Left hindlimb (tissue), 1 donor: ENCODE results near the gene SPAG16.
"Not testable (repeated sequence)": the region's sequence is repeated elsewhere in the genome, so short reads cannot be mapped to it uniquely, and the experiment has no call there.

Source experiments
- DNase-seq: peaks from one replicate; pipeline ENCODE4 v3.0.0-alpha.2; 2018

The SPAG16 gene

GRCh38 chr2:214019973-214020345 is 735.7 kb downstream of the SPAG16 start:
- DNase-seq: no peak

DNA sequence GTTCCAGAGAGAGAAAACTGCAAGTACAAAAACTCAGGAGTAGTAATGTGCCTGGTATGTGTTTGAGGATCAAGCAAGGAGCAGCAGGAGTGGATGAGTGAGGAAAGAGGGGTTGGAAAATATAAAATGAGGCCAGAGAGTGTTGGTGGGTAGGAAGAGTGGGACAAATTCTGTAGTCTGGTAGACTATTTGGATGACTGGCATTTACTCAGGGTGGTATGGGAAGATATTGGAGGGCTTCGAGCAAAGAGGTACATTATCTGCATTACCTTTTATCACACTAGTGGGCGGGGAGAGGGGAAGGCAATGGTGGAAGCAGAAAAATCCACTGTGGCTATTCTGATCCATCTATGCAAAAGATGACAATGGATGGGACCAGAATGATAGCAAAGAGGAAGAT is 744.9 kb downstream of the SPAG16 start:
- DNase-seq: no peak

DNA sequence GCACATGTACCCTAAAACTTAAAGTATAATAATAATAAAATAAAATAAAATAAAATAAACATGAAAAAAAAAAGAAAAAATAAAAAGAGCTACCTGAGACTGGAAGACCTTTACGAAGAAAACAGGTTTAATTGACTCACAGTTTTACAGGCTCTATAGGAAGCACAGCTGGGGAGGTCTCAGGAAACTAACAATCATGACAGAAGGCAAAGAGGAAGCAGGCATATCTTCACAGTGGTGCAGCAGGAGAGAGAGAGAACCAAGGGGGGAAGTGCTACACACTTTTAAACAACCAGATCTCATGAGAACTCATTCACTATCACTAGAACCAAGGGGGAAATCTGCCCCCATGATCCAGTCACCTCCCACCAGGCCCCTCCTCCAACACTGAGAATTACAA is 747.3 kb downstream of the SPAG16 start:
- DNase-seq: no peak

GRCh38 chr2:214034417-214034816 is 750.2 kb downstream of the SPAG16 start:
- DNase-seq: no peak

DNA sequence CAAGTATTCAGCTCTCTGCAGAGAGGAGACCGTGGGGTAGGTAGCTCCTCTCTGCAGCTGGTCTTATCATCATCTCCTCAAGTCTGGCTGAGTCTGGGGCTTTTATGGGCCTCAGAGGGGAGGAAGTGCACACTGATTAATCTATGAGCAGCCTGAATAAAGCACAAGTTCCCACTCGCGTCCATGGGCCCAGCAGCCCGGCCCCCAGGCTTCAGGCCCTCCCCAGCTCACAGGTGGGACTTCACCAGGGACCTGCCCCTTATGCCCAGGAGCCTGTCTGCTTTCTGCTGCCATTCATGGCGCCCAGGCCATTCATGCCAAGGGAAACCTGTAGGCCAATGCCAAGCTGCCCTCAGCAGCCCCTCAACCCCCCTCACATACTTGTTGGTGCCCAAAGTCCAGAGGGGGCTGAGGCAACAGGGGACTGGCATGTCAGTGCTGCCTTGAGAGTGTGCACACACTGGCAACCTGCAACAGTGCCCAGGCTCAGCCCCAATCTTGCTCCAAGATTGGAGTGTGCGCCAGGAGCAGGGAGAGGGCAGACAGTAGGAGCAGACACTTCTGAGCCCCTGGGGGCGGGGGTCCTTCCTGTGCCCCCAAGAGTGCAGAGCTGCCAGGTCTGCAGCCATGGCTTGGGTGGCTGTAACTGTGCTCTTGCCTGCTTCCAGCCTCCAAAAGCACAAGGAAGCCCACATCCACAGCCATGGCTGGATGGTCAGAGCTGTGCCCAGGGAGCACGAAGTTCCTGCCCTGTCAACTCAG is 751.0 kb downstream of the SPAG16 start:
- DNase-seq: no peak

GRCh38 chr2:214035921-214036320 is 751.7 kb downstream of the SPAG16 start:
- no peak for DNase-seq

DNA sequence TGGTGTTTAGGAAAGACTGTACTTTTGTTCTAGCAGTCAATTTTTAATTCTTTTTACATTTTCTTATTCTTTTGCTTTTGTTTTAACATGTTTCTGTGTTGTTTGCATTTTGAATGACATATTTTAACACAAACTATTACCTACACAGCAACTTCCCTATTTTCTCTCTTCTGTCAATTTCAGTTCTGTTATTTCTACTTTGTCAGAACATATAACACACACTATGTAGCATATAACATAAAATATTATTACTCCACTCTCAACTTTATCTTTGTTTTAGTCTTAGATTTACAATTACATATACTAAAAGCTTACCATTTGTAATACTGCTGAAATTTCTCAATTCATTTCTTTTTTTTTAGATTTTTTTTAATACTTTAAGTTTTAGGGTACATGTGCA is 753.9 kb downstream of the SPAG16 start:
- DNase-seq: no peak

DNA sequence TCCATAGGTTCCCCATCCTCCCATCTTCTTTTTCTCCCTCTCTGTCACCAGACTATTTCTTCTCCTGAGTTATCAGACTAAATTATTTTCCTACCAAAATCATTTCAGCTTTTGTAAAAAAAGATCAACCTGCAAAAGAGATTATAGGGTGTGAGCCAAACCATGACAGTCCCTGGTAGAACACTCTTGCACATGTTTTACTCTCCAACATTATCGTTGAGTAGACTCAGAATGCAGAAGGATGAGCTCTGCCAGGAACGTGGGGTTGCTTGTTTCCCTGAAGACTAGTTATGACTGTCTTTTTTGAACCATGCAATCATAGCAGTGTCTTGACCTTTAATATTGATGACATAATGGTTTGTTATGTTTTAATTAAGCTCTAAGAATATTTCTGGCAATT is 766.5 kb downstream of the SPAG16 start:
- DNase-seq: no peak

GRCh38 chr2:214051585-214051984 is 767.3 kb downstream of the SPAG16 start:
- no peak for DNase-seq

DNA sequence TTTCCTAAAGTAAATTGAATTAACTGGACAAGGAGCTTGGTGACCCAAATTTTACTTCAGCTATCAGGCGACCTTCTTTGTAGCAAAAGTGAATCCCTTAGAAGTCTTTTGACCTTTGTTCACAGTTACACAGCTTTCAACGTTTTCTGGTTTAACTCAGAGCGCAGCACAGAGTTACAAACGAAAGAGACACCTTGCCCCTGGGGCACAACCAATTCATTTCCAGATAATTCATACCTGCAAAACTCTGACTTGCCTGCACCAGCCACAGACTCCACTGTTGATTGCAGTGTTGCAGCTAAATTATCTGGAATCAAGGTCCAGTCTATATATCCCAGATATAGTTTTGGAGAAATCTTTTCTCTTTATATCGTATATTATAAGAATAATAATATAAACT is 768.0 kb downstream of the SPAG16 start:
- no peak for DNase-seq

GRCh38 chr2:214057986-214058385 is 773.7 kb downstream of the SPAG16 start:
- DNase-seq: no peak

DNA sequence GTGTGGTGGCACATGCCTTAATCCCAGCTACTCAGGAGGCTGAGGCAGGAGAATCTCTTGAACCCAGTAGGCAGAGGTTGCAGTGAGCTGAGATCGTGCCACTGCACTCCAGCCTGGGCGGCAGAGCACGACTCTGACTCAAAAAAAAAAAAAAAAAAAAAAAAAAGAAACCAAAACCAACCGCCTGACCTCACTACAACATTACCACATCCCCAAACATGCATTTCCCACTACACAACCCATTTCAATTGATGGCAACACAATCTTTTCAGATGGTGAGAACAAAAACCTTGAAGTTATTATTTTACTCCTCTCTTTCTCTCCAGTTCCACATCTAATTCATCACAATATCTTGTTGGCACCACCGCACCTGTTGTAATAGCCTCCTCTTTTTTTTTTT is 778.0 kb downstream of the SPAG16 start:
- DNase-seq: not testable (repeated sequence)

- DNase-seq: no peak
Measured at GRCh38 chr2:214064471-214064870, 780.2 kb downstream of the SPAG16 start.

- no peak for DNase-seq
Measured at GRCh38 chr2:214066862-214067261, 782.6 kb downstream of the SPAG16 start.

- DNase-seq: no peak
Measured at GRCh38 chr2:214069254-214069653, 785.0 kb downstream of the SPAG16 start.

DNA sequence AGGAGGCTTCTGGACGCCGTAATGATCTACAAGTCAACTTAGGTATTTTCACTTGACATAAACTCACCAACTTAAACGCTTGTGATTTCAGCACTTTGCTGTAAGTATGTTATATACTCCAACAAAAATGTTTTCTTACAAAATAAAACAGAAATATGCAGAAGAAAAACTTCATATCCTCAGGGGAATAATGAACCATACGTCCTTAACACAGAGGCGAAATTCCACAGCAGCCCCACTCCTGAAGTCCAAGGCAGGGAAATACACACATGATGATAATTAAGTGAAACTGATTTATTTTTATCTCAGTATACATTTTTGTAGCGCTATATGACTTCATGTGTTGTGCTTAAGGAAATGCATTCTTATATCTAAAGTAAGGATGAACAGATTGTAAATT is 791.2 kb downstream of the SPAG16 start:
- DNase-seq: no peak

DNA sequence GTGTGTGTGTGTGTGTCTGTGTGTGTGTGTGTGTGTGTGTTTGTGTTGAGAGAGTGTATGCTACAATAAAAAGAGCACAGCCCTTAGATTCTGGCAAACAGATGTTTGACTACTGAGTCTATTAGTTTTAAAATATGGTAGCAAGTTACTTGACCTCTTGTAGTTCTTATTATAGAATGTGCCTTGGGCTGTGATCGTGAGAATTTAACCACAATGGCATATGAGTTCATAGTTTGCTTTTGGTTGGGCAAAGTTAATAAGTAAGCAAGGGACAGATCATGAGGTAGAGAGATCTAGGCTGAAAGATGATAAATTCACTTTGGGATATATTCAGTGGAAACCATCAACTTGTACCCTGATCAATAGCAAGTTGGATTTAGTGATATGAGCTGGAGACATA is 792.3 kb downstream of the SPAG16 start:
- DNase-seq: no peak

GRCh38 chr2:214077727-214078126 is 793.5 kb downstream of the SPAG16 start:
- no peak for DNase-seq

GRCh38 chr2:214079032-214079431 is 794.8 kb downstream of the SPAG16 start:
- DNase-seq: no peak

GRCh38 chr2:214088536-214088935 is 804.3 kb downstream of the SPAG16 start:
- no peak for DNase-seq

DNA sequence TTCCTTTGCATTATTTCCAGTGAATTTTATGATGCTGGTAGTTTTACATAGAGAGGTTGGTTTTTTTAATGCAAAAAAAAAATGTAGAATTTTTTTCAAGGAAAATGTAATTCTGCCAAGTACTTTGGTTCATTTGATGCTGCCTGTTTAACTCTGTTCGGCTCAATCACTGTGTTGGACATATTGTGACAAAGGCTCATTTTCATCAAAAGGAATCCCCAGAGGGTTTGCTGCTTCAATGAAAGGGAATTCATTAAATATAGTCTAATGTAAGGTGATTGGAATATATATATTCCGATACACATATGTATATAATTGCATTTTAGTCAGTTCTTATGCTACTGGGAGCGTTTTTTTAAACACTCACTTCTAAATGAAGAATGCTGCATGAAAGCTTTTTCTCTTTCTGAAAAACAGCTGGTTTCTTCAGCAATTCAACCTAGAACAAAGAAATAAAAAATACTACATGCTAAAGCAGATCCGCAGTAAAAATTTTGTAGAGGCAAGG is 812.0 kb downstream of the SPAG16 start:
- no peak for DNase-seq

DNA sequence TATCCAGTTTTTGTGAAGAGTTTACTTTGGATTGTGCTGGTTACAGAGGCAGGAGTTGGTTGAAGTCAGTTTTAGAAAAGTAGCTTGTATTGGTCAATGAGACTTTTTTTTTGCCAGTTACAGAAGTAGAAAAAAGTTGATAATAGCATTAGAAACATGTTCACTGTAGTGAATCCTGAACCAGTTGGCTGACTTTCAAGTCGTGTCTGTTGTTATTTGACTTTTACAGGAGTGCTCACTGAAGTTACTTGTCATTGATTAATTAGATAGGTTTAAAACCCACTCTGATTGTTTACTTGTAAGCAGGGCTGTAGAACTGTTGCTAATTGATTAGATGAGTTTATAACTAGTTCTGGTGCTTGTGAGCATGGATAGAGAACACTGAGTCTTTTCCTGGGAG is 814.5 kb downstream of the SPAG16 start:
- no peak for DNase-seq

GRCh38 chr2:214100488-214100887 is 816.2 kb downstream of the SPAG16 start:
- DNase-seq: no peak

GRCh38 chr2:214103276-214104001 is 819.2 kb downstream of the SPAG16 start:
- DNase-seq: no peak
